HepG2 (cell line): ENCODE results near the gene PHF3. TPM values are rescaled to one million over a fixed set of nuclear protein-coding genes. Genes with fewer than 3 reads are reported as not detected.

Experiments
- ASH2L ChIP-seq: fragments of 300-600, 200-600 bp; sonication (generic); IDR thresholded peaks from 2 replicates; pipeline ENCODE4 v1.7.0; 2017; ENCODE audit warnings: low read depth, mild to moderate bottlenecking, moderate library complexity, mixed read lengths, low read length; ENCODE audit not compliant: insufficient read length
- CEBPG ChIP-seq: IDR thresholded peaks from 2 replicates; pipeline ENCODE4 v1.6.1; 2016
- CREM ChIP-seq, 2 experiments: sonication (generic) in 1 of 2; formaldehyde crosslinking in 1 of 2; IDR thresholded peaks; 2 replicates each; pipeline versions ENCODE4 v1.4.0 to v1.6.1; 2016 to 2020; ENCODE audit warnings: antibody characterized with exemption in 1 of 2, mild to moderate bottlenecking in 1 of 2, missing genetic modification reagents in 1 of 2
- GATAD2A ChIP-seq: IDR thresholded peaks from 2 replicates; pipeline ENCODE4 v1.6.1; 2016
- HNRNPUL1 ChIP-seq: fragments of 200-400 bp; formaldehyde crosslinking; IDR thresholded peaks from 2 replicates; pipeline ENCODE4 v1.6.1; 2017; ENCODE audit warnings: low read depth, mild to moderate bottlenecking, low read length, moderate library complexity
- KDM5A ChIP-seq: fragments of 200-600 bp; sonication (generic); IDR thresholded peaks from 2 replicates; pipeline ENCODE4 v1.7.0; 2018; ENCODE audit warnings: antibody characterized with exemption, mild to moderate bottlenecking, low read length, borderline replicate concordance
- NCOR1 ChIP-seq: fragments of 200-600 bp; sonication (generic); IDR thresholded peaks from 2 replicates; pipeline ENCODE4 v1.7.0; 2017; ENCODE audit warnings: antibody characterized with exemption, low read length, borderline replicate concordance
- NFKBIZ ChIP-seq: IDR thresholded peaks from 2 replicates; pipeline ENCODE4 v1.6.1; 2018; ENCODE audit warnings: missing genetic modification reagents, missing compliant biosample characterization
- NR2F1 ChIP-seq, 2 experiments: fragments of 450-650 bp in 1 of 2; formaldehyde crosslinking in 1 of 2; IDR thresholded peaks; 2 replicates each; pipeline versions ENCODE4 v1.5.0 to v1.6.1; 2016 to 2020; ENCODE audit warnings: mild to moderate bottlenecking in 1 of 2, missing compliant biosample characterization in 1 of 2, missing genetic modification reagents in 1 of 2, moderate library complexity in 1 of 2
- PPARG ChIP-seq: conservative IDR thresholded peaks from 2 replicates; pipeline ENCODE4 v1.6.1; 2016; ENCODE audit warnings: missing biosample characterization, missing genetic modification reagents
- PREB ChIP-seq: sonication (generic); formaldehyde crosslinking; IDR thresholded peaks from 2 replicates; pipeline ENCODE4 v1.4.0; 2020; ENCODE audit warnings: missing genetic modification reagents
- SOX5 ChIP-seq: IDR thresholded peaks from 2 replicates; pipeline ENCODE4 v1.6.1; 2016; ENCODE audit warnings: borderline replicate concordance
- polyA plus RNA-seq, 8 experiments: library from polyadenylated mRNA; depleted of rRNA in 3 of 8; stranded (reverse) in 7 of 8; unstranded in 1 of 8; fragments of >200 nt; fragmentation: Illumina TruSeq in 4 of 8; extraction: Trizol in 4 of 8; gene quantifications; 2 replicates each; pipeline versions ENCODE4 v1.2.1 to v1.2.3, GENCODE V29; 2011 to 2016; ENCODE audit warnings: low read depth in 4 of 8, missing spikeins in 1 of 8, mixed read lengths in 1 of 8; ENCODE audit not compliant: insufficient read depth in 1 of 8
- total RNA-seq, 5 experiments: library from RNA; depleted of rRNA; stranded (reverse); fragments of >200 nt; fragmentation: Illumina TruSeq; extraction: Trizol; gene quantifications; 2 replicates each; pipeline ENCODE4 v1.2.3, GENCODE V29; 2016; ENCODE audit warnings: low read depth in 1 of 5
- TF ChIP-seq, protein P1 (sequence below): IDR thresholded peaks from 2 replicates; pipeline ENCODE4 v1.6.1; 2016; ENCODE audit warnings: mild to moderate bottlenecking
- TF ChIP-seq, protein P2 (sequence below): sonication (generic); formaldehyde crosslinking; IDR thresholded peaks from 2 replicates; pipeline ENCODE4 v1.5.1; 2020; ENCODE audit warnings: mild to moderate bottlenecking, missing genetic modification reagents, borderline replicate concordance
- TF ChIP-seq, protein P3 (sequence below): sonication (generic); formaldehyde crosslinking; conservative IDR thresholded peaks from 2 replicates; pipeline ENCODE4 v1.4.0; 2020; ENCODE audit warnings: mild to moderate bottlenecking, missing genetic modification reagents, moderate library complexity
- TF ChIP-seq, protein P4 (sequence below), 2 experiments: sonication (generic) in 1 of 2; formaldehyde crosslinking in 1 of 2; IDR thresholded peaks; 2 replicates each; pipeline versions ENCODE4 v1.4.0 to v1.6.1; 2016 to 2020; ENCODE audit warnings: borderline replicate concordance in 1 of 2, low read depth in 1 of 2, mild to moderate bottlenecking in 1 of 2, missing genetic modification reagents in 1 of 2

The PHF3 gene
- total and polyA plus RNA-seq, 2 of the 13 experiments (the other 11 are each of a cell fraction or from before 2014, with no cell fraction given): 19.8 to 70.4 TPM

DNA sequence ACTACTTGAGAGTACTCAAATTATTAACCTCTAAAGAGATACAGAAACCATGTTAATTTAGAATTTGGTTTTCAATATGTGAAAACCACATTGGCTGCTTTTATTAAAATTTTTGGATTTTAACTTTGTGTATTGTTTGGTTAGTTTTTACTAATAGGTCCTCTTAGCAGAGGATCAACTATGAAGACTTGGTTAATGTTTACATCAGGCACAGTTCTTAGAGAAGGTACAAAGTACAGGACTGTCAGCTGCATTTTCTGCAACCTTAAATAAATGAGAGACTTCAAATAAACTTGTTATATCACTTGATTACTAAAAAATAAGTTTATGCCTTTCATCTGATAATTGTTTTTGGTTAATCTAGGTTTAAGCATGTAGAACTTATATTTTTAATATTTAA lies 89.1 kb downstream of the PHF3 start (continued):
- TF ChIP-seq GATAD2A (CRISPR knock-in tag) (peak; percentile 48; the same call in 1 of the 2 replicates), NCOR1 (peak; percentile 65), PPARG (CRISPR knock-in tag) (0 out of 2 replicates have a peak, but pooled peaks have one; percentile 13), PREB (CRISPR knock-in tag) (no peak), CEBPG (0 out of 2 replicates have a peak, but pooled peaks have one; percentile 23), ASH2L (peak; percentile 71), CREM (IDR thresholded peaks at IDR 0.05) (peak; percentile 40; the same call in 1 of the 2 replicates), CREM (CRISPR knock-in tag; IDR thresholded peaks at IDR 0.05) (no peak), SOX5 (CRISPR knock-in tag) (0 out of 2 replicates have a peak, but pooled peaks have one; percentile 31), HNRNPUL1 (peak; percentile 88), NFKBIZ (no peak), NR2F1 (CRISPR knock-in tag; IDR thresholded peaks at IDR 0.05) (peak in 1 of 2 experiments; percentile 41; a peak in 1 of 4 replicates), KDM5A (0 out of 2 replicates have a peak, but pooled peaks have one; percentile 32)
- TF ChIP-seq, protein P1, sequence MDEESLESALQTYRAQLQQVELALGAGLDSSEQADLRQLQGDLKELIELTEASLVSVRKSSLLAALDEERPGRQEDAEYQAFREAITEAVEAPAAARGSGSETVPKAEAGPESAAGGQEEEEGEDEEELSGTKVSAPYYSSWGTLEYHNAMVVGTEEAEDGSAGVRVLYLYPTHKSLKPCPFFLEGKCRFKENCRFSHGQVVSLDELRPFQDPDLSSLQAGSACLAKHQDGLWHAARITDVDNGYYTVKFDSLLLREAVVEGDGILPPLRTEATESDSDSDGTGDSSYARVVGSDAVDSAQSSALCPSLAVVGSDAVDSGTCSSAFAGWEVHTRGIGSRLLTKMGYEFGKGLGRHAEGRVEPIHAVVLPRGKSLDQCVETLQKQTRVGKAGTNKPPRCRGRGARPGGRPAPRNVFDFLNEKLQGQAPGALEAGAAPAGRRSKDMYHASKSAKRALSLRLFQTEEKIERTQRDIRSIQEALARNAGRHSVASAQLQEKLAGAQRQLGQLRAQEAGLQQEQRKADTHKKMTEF (CRISPR knock-in tag): no peak
- TF ChIP-seq, protein P2, sequence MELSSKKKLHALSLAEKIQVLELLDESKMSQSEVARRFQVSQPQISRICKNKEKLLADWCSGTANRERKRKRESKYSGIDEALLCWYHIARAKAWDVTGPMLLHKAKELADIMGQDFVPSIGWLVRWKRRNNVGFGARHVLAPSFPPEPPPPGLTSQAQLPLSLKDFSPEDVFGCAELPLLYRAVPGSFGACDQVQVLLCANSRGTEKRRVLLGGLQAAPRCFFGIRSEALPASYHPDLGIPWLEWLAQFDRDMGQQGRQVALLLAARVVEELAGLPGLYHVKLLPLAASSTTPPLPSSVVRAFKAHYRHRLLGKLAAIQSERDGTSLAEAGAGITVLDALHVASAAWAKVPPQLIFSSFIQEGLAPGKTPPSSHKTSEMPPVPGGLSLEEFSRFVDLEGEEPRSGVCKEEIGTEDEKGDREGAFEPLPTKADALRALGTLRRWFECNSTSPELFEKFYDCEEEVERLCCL: no peak
- TF ChIP-seq, protein P3, sequence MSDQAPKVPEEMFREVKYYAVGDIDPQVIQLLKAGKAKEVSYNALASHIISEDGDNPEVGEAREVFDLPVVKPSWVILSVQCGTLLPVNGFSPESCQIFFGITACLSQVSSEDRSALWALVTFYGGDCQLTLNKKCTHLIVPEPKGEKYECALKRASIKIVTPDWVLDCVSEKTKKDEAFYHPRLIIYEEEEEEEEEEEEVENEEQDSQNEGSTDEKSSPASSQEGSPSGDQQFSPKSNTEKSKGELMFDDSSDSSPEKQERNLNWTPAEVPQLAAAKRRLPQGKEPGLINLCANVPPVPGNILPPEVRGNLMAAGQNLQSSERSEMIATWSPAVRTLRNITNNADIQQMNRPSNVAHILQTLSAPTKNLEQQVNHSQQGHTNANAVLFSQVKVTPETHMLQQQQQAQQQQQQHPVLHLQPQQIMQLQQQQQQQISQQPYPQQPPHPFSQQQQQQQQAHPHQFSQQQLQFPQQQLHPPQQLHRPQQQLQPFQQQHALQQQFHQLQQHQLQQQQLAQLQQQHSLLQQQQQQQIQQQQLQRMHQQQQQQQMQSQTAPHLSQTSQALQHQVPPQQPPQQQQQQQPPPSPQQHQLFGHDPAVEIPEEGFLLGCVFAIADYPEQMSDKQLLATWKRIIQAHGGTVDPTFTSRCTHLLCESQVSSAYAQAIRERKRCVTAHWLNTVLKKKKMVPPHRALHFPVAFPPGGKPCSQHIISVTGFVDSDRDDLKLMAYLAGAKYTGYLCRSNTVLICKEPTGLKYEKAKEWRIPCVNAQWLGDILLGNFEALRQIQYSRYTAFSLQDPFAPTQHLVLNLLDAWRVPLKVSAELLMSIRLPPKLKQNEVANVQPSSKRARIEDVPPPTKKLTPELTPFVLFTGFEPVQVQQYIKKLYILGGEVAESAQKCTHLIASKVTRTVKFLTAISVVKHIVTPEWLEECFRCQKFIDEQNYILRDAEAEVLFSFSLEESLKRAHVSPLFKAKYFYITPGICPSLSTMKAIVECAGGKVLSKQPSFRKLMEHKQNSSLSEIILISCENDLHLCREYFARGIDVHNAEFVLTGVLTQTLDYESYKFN (CRISPR knock-in tag): peak; percentile 89
- TF ChIP-seq, protein P4, sequence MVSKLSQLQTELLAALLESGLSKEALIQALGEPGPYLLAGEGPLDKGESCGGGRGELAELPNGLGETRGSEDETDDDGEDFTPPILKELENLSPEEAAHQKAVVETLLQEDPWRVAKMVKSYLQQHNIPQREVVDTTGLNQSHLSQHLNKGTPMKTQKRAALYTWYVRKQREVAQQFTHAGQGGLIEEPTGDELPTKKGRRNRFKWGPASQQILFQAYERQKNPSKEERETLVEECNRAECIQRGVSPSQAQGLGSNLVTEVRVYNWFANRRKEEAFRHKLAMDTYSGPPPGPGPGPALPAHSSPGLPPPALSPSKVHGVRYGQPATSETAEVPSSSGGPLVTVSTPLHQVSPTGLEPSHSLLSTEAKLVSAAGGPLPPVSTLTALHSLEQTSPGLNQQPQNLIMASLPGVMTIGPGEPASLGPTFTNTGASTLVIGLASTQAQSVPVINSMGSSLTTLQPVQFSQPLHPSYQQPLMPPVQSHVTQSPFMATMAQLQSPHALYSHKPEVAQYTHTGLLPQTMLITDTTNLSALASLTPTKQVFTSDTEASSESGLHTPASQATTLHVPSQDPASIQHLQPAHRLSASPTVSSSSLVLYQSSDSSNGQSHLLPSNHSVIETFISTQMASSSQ (IDR thresholded peaks at IDR 0.05; ENCODE audit: low read depth): peak; percentile 88
- TF ChIP-seq, protein P4 (CRISPR knock-in tag; IDR thresholded peaks at IDR 0.05; ENCODE audit: borderline replicate concordance): peak; percentile 72; the same call in 1 of the 2 replicates
